Mesenchymal stem cell (in vitro differentiated cells and primary cell): ENCODE data around the gene CNKSR2.
A peak's percentile ranks its signal among the peaks of the same experiment; 100 is the strongest.

Experiments
- DNase-seq: peaks from one replicate; pipeline ENCODE4 v3.0.0-alpha.2; 2013
- H2AFZ ChIP-seq: one replicate; pipeline ENCODE4 v1.6.1; 2013; ENCODE audit warnings: low read depth, mild to moderate bottlenecking, control low read depth, inconsistent platforms, low read length, moderate library complexity
- H2AK5ac ChIP-seq: 2 replicates; pipeline ENCODE4 v1.6.1; 2013; ENCODE audit warnings: low read length, moderate library complexity, mild to moderate bottlenecking, inconsistent platforms; ENCODE audit not compliant: severe bottlenecking
- H2BK120ac ChIP-seq: one replicate; pipeline ENCODE4 v1.6.1; 2013; ENCODE audit warnings: low read depth, mild to moderate bottlenecking, inconsistent platforms, low read length, moderate library complexity
- H2BK12ac ChIP-seq, 2 experiments: one replicate each; pipeline ENCODE4 v1.6.1; 2013; ENCODE audit warnings: inconsistent platforms in 2 of 2, low read length in 2 of 2, mild to moderate bottlenecking in 2 of 2, moderate library complexity in 2 of 2, control low read depth in 1 of 2
- H2BK15ac ChIP-seq: one replicate; pipeline ENCODE4 v1.6.1; 2013; ENCODE audit warnings: mild to moderate bottlenecking, low read depth, inconsistent platforms; ENCODE audit not compliant: poor library complexity, severe bottlenecking
- H2BK5ac ChIP-seq: 2 replicates; pipeline ENCODE4 v1.6.1; 2013; ENCODE audit warnings: low read depth, mild to moderate bottlenecking, low read length, control low read depth, inconsistent platforms; ENCODE audit not compliant: poor library complexity, severe bottlenecking
- H3K14ac ChIP-seq, 2 experiments: one replicate each; pipeline ENCODE4 v1.6.1; 2013; ENCODE audit warnings: inconsistent platforms in 2 of 2, low read length in 2 of 2, control low read depth in 1 of 2, mild to moderate bottlenecking in 1 of 2, moderate library complexity in 1 of 2
- H3K18ac ChIP-seq, 2 experiments: one replicate each; pipeline ENCODE4 v1.6.1; 2013; ENCODE audit warnings: inconsistent platforms in 2 of 2, low read length in 2 of 2, control low read depth in 1 of 2, low read depth in 1 of 2, mild to moderate bottlenecking in 1 of 2
- H3K23ac ChIP-seq, 2 experiments: one replicate each; pipeline ENCODE4 v1.6.1; 2013; ENCODE audit warnings: inconsistent platforms in 2 of 2, low read length in 2 of 2, mild to moderate bottlenecking in 2 of 2, moderate library complexity in 2 of 2, control low read depth in 1 of 2
- H3K27ac ChIP-seq: 2 replicates; pipeline ENCODE4 v1.5.1; 2013; ENCODE audit warnings: mild to moderate bottlenecking, moderate library complexity, low read length, control low read depth, inconsistent platforms; ENCODE audit not compliant: poor library complexity, severe bottlenecking
- H3K27me3 ChIP-seq, 2 experiments: 2 replicates each; pipeline versions ENCODE4 v1.6.1 to v1.7.0; 2013; ENCODE audit warnings: low read length in 2 of 2, mild to moderate bottlenecking in 2 of 2, moderate library complexity in 2 of 2, control low read depth in 1 of 2, inconsistent platforms in 1 of 2; ENCODE audit not compliant: control insufficient read depth in 1 of 2, insufficient read depth in 1 of 2
- H3K36me3 ChIP-seq, 2 experiments: 2 replicates each; pipeline versions ENCODE4 v1.6.1 to v1.7.0; 2013; ENCODE audit warnings: low read length in 2 of 2, control low read depth in 1 of 2, inconsistent platforms in 1 of 2, low read depth in 1 of 2, mild to moderate bottlenecking in 1 of 2; ENCODE audit not compliant: insufficient read depth in 2 of 2, control insufficient read depth in 1 of 2
- H3K4ac ChIP-seq, 2 experiments: one replicate each; pipeline ENCODE4 v1.6.1; 2013; ENCODE audit warnings: inconsistent platforms in 2 of 2, low read length in 2 of 2, mild to moderate bottlenecking in 2 of 2, moderate library complexity in 2 of 2, control low read depth in 1 of 2, low read depth in 1 of 2
- H3K4me1 ChIP-seq: 2 replicates; pipeline ENCODE4 v1.6.1; 2013; ENCODE audit warnings: low read depth, low read length, control low read depth; ENCODE audit not compliant: control insufficient read depth, insufficient read depth
- H3K4me2 ChIP-seq: 2 replicates; pipeline ENCODE4 v1.6.1; 2013; ENCODE audit warnings: low read length, mild to moderate bottlenecking, inconsistent platforms; ENCODE audit not compliant: poor library complexity, severe bottlenecking
- H3K4me3 ChIP-seq, 2 experiments: 2 replicates each; pipeline versions ENCODE4 v1.5.1 to v1.7.0; 2013; ENCODE audit warnings: low read length in 2 of 2, mild to moderate bottlenecking in 2 of 2, control low read depth in 1 of 2, low read depth in 1 of 2; ENCODE audit not compliant: insufficient read depth in 1 of 2
- H3K79me1 ChIP-seq: replicated peaks from 2 replicates; pipeline ENCODE4 v1.6.1; 2013; ENCODE audit warnings: mild to moderate bottlenecking, control low read depth, low read length, inconsistent platforms; ENCODE audit not compliant: poor library complexity, severe bottlenecking
- H3K9ac ChIP-seq: 2 replicates; pipeline ENCODE4 v1.7.0; 2013; ENCODE audit warnings: mild to moderate bottlenecking, low read length, moderate library complexity
- H3K9me3 ChIP-seq: 2 replicates; pipeline ENCODE4 v1.7.0; 2013; ENCODE audit warnings: mild to moderate bottlenecking, low read length; ENCODE audit not compliant: control insufficient read depth
- H4K8ac ChIP-seq: one replicate; pipeline ENCODE4 v1.6.1; 2013; ENCODE audit warnings: inconsistent platforms, mild to moderate bottlenecking, low read length, moderate library complexity
- H4K91ac ChIP-seq: one replicate; pipeline ENCODE4 v1.6.1; 2013; ENCODE audit warnings: mild to moderate bottlenecking, low read length, inconsistent platforms
- WGBS: methylation state at CpG from one replicate; pipeline ENCODE4 v1.1.7; 2013; ENCODE audit warnings: mixed read lengths; 5-methylcytosine and 5-hydroxymethylcytosine counted together

Gene CNKSR2

DNA sequence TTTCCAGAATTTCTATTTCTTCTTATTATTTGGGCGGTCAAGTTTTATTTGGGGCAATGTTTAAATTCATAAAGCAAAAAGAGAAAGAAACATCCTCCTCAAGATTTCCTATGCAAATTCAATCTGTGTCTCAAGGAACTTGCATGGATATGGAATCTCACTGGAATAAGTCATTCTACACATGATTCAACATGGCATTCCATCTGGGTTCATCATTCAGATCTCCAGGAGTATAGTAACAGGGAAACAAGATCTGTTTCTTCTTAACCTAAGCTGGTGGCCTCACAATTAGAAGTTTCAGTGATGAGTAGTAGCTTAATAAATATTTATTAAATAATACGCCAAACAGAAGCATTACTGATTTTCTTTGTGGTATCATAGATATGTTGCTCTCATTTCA is 264.1 kb downstream of the CNKSR2 start:
- WGBS = no CpG with 5 or more reads among the region's 2 CpGs
- H3K4me2 ChIP-seq = no peak overlapping the region

DNA sequence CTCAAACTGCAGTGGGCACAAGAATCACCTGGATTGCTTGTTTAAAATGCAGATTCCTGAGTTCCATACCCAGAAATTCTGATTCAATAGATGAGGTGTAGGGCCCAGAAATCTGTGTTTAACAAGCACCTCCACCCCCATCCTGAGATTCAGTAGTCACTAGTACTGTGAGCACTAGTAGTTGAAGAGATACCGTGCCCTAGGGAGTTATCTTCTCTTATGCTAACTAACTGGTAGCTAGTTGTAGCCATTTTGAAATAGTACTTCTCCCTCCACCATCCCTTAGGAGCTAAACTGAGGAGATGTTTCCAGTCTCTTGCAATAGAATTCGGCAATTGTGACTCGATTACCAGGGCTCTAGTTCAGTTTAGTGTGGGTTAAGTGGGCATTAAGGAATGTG is 265.6 kb downstream of the CNKSR2 start:
- Histone ChIP-seq H3K14ac (no peak overlapping the region), H3K27ac (no peak overlapping the region), H2AK5ac (no peak overlapping the region), H3K18ac (no peak overlapping the region), H2BK15ac (no peak overlapping the region), H3K36me3 (no peaks in the 10 kb centered on the region), H2BK12ac (no peak overlapping the region), H2BK120ac (no peak overlapping the region), H3K4me2 (no peak overlapping the region), H4K91ac (no peak overlapping the region), H3K9ac (no peak overlapping the region), H3K27me3 (no peaks in the 10 kb centered on the region), H3K9me3 (no peaks in the 10 kb centered on the region), H3K4me3 (no peak overlapping the region), H3K79me1 (no peaks in the 10 kb centered on the region), H3K4ac (no peak overlapping the region), H2AFZ (no peak overlapping the region), H4K8ac (no peak overlapping the region), H3K23ac (no peak overlapping the region), H2BK5ac (no peak overlapping the region), H3K4me1 (no peaks in the 10 kb centered on the region)
- no peak for DNase-seq
- 90% methylated on average over 2 of the region's 3 CpGs for WGBS

More for the DNA sequence above, 264.1 kb downstream of the CNKSR2 start:
- H3K14ac ChIP-seq = no peak overlapping the region
- H3K4me1 ChIP-seq = no peaks in the 10 kb centered on the region
- H3K9me3 ChIP-seq = no peaks in the 10 kb centered on the region
- H2BK12ac ChIP-seq = no peak overlapping the region
- H3K9ac ChIP-seq = peak overlapping the region; percentile 38
- no peak overlapping the region for H3K4me3 ChIP-seq
- no peak overlapping the region for H2BK15ac ChIP-seq
- no peak overlapping the region for H2AK5ac ChIP-seq
- no peaks in the 10 kb centered on the region for H3K79me1 ChIP-seq
- no peaks in the 10 kb centered on the region for H3K36me3 ChIP-seq
- no peak overlapping the region for H3K23ac ChIP-seq
- H3K27ac ChIP-seq = no peak overlapping the region
- no peak overlapping the region for H2BK5ac ChIP-seq
- H3K27me3 ChIP-seq = no peaks in the 10 kb centered on the region
- DNase-seq = peak; percentile 1
- H3K4ac ChIP-seq = no peak overlapping the region
- H2BK120ac ChIP-seq = no peak overlapping the region
- H2AFZ ChIP-seq = no peak overlapping the region
- H4K91ac ChIP-seq = no peak overlapping the region
- H4K8ac ChIP-seq = no peak overlapping the region
- no peak overlapping the region for H3K18ac ChIP-seq

DNA sequence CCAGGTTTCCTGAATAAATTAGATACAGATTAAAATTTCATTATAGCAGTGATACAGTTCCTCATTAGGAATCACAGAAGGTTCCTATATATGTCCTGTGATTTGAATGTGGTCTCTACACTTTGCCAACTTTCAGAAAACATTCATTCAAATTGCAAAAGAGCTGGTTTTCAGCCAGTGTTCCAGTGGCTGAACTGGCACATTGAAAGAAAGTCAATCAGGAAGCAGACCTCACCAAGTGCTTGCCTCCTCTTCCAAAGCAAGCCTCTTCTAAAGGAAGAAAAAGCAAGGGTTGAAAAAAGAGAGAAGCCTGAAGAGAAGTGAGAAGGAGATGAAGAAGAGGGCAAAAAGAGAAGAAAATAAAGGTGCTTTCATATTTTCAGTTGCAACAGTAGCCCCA is 271.2 kb downstream of the CNKSR2 start:
- DNase-seq = no peak
- Histone ChIP-seq H2AFZ (no peak overlapping the region), H3K79me1 (no peaks in the 10 kb centered on the region), H4K8ac (no peak overlapping the region), H3K4ac (no peak overlapping the region), H3K4me1 (no peaks in the 10 kb centered on the region), H2BK15ac (no peak overlapping the region), H3K23ac (no peak overlapping the region), H3K18ac (no peak overlapping the region), H2BK5ac (no peak overlapping the region), H3K27ac (no peak overlapping the region), H3K36me3 (no peaks in the 10 kb centered on the region), H3K27me3 (no peaks in the 10 kb centered on the region), H3K14ac (no peak overlapping the region), H2AK5ac (no peak overlapping the region), H3K9ac (no peak overlapping the region), H2BK12ac (no peak overlapping the region), H4K91ac (no peak overlapping the region), H3K4me3 (no peak overlapping the region), H3K4me2 (no peak overlapping the region), H3K9me3 (no peaks in the 10 kb centered on the region), H2BK120ac (no peak overlapping the region)

DNA sequence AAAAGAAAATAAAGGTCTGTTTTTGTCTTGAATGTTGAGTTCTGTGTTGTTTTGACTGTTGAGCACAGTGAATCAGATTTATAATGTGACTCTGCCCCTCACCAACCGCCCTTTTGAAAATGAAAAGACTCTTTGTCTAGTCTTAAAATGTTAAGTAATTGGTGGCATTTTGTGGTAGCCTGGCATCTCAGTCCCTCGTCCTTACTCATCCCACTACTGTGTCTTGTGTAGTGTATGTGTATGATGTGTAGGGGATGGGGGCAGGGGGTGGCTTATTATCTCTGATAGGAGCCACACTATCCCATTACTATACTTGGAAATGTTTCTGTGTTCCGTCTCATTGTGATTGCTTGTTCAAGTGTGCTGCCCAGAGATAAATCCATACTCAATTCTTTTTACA is 271.7 kb downstream of the CNKSR2 start:
- Histone ChIP-seq H3K4me1 (no peaks in the 10 kb centered on the region), H3K27ac (no peak overlapping the region), H3K27me3 (no peaks in the 10 kb centered on the region), H2BK120ac (no peak overlapping the region), H3K79me1 (no peaks in the 10 kb centered on the region), H3K4ac (no peak overlapping the region), H4K8ac (no peak overlapping the region), H4K91ac (no peak overlapping the region), H2BK15ac (no peak overlapping the region), H2AK5ac (no peak overlapping the region), H3K9me3 (no peaks in the 10 kb centered on the region), H2BK12ac (no peak overlapping the region), H2AFZ (no peak overlapping the region), H3K36me3 (no peaks in the 10 kb centered on the region), H2BK5ac (no peak overlapping the region), H3K4me3 (no peak overlapping the region), H3K18ac (no peak overlapping the region), H3K23ac (no peak overlapping the region), H3K9ac (no peak overlapping the region), H3K4me2 (no peak overlapping the region), H3K14ac (no peak overlapping the region)
- DNase-seq = no peak
- WGBS = no CpG with 5 or more reads among the region's 3 CpGs
